Upper lobe of right lung (tissue), 1 donor: ENCODE measurements around the gene MLLT10. TPM values are rescaled to one million over a fixed set of nuclear protein-coding genes. Genes with fewer than 3 reads are reported as not detected.

Source experiments
- ATAC-seq: fragments of 200-7000 bp; cut with Tn5 transposase; one replicate; pipeline ENCODE4 v1.9.1; 2020; ENCODE audit warnings: mild to moderate bottlenecking, moderate library complexity
- DNase-seq: peaks from one replicate; pipeline ENCODE4 v3.0.0-alpha.2; 2020
- H3K27ac ChIP-seq: fragments of 200-600 bp; one replicate; pipeline ENCODE4 v1.8.0; 2022
- H3K27me3 ChIP-seq: fragments of 200-600 bp; one replicate; pipeline ENCODE4 v1.8.0; 2022; ENCODE audit warnings: mild to moderate bottlenecking
- H3K36me3 ChIP-seq: fragments of 200-600 bp; one replicate; pipeline ENCODE4 v1.8.0; 2022
- H3K4me1 ChIP-seq: fragments of 200-600 bp; one replicate; pipeline ENCODE4 v1.8.0; 2022
- H3K4me3 ChIP-seq: fragments of 200-600 bp; one replicate; pipeline ENCODE4 v1.8.0; 2022; ENCODE audit warnings: mild to moderate bottlenecking
- H3K9me3 ChIP-seq: fragments of 200-600 bp; one replicate; pipeline ENCODE4 v1.8.0; 2022
- CTCF ChIP-seq: fragments of 200-600 bp; IDR thresholded peaks from one replicate; pipeline ENCODE4 v1.8.0; 2022; ENCODE audit warnings: antibody characterized with exemption
- intact Hi-C: fragments of 100-400 bp; cut with DNase I; formaldehyde crosslinking; loops from one replicate; pipeline ENCODE4 v1.11.0; 2022
- total RNA-seq: library from RNA; stranded (reverse); fragmentation: NEBNext Ultra II Directional; extraction: Animal tissue kit (Norgen Biotek cat#: 25700); gene quantifications from one replicate; pipeline ENCODE4 v1.2.1, GENCODE V29; 2021
- donor health status: DM: no; HTN: yes; CAD: no; lungs with severe emphysema.

MLLT10 gene
- total RNA-seq, 1 donor from 2014 or later, result 60.6 TPM

- no peak for ATAC-seq
- Histone ChIP-seq H3K4me1 (no peaks in the 10 kb centered on the region), H3K27ac (no peak overlapping the region), H3K27me3 (no peaks in the 10 kb centered on the region), H3K36me3 (peaks cover 55% of the 10 kb centered on the region), H3K9me3 (no peaks in the 10 kb centered on the region), H3K4me3 (no peak overlapping the region)
- TF ChIP-seq CTCF, result no peak
- intact Hi-C loops, result no loop called here
- no peak for DNase-seq
Measured at GRCh38 chr10:21744223-21744622, 210.2 kb downstream of the MLLT10 start.

- intact Hi-C loops, result no loop called here
- peaks cover 36% of the 10 kb centered on the region for H3K36me3 ChIP-seq
Measured at GRCh38 chr10:21746118-21746517, 212.1 kb downstream of the MLLT10 start.

GRCh38 chr10:21747809-21748208 lies 213.8 kb downstream of the MLLT10 start:
- no peak for DNase-seq
- Histone ChIP-seq H3K4me1 (no peaks in the 10 kb centered on the region), H3K4me3 (no peak overlapping the region), H3K9me3 (no peaks in the 10 kb centered on the region), H3K27me3 (no peaks in the 10 kb centered on the region), H3K27ac (no peak overlapping the region), H3K36me3 (peaks cover 20% of the 10 kb centered on the region)
- intact Hi-C loops, result no loop called here
- ATAC-seq, result no peak
- no peak for TF ChIP-seq CTCF

More at GRCh38 chr10:21746118-21746517, 212.1 kb downstream of the MLLT10 start:
- Histone ChIP-seq H3K4me3 (no peak overlapping the region), H3K27me3 (no peaks in the 10 kb centered on the region), H3K4me1 (no peaks in the 10 kb centered on the region), H3K27ac (no peak overlapping the region), H3K9me3 (no peaks in the 10 kb centered on the region)
- ATAC-seq (no peak), DNase-seq (no peak)
- no peak for TF ChIP-seq CTCF

DNA sequence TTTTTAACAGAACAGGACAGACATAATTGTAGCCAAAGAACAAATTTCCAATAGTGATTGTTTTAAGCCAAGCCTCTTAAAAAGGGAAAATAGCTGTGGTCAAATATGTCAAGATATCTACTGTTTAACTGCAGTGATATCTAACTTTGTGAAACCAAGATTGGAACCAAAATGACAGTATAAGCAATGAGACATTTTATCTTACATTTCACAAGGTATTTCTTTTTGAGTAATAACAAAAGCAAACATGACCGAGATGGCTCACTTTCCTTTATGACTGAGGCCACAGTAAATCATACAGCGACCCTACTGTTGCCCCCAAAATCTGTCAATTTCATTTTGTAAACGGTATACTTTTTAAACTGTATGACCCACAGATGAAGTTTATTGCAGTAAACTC lies 215.8 kb downstream of the MLLT10 start:
- no peak for ATAC-seq
- Histone ChIP-seq H3K27ac (no peak overlapping the region), H3K4me1 (no peaks in the 10 kb centered on the region), H3K4me3 (no peak overlapping the region), H3K9me3 (no peaks in the 10 kb centered on the region), H3K27me3 (no peaks in the 10 kb centered on the region), H3K36me3 (peaks cover 1% of the 10 kb centered on the region)
- TF ChIP-seq CTCF, result no peak
- intact Hi-C loops, result no loop called here
- DNase-seq, result no peak

DNA sequence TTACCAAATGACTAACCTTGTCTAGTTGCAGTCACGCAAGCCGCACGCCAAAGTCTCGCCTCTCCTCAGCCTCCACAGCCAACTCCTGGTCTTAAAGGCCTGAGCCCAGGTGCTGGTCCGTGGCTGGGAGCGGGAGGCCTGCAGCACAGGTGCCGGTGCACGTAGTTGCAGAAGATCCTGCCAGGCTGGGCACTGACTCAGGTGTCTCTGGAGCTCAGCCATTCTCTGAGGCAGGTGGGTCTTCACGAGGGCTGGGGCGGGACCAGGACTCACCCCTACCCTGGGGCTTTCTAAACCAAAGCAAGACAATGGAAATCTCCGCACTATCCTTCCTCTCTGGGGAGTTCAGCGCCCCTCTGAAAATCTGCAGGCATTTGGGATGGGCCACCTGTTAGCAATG lies 216.4 kb downstream of the MLLT10 start:
- H3K4me1 ChIP-seq, result no peaks in the 10 kb centered on the region
- H3K4me3 ChIP-seq, result no peak overlapping the region
- no peak for TF ChIP-seq CTCF
- DNase-seq (no peak), ATAC-seq (no peak)
- no peaks in the 10 kb centered on the region for H3K9me3 ChIP-seq
- H3K36me3 ChIP-seq, result peaks cover 4% of the 10 kb centered on the region
- H3K27ac ChIP-seq, result no peak overlapping the region
- intact Hi-C loops, result no loop called here
- H3K27me3 ChIP-seq, result no peaks in the 10 kb centered on the region
